GM19455 (cell line): Measurements from ENCODE around the gene OSBPL8.

Experiments used
- ATAC-seq: cut with Tn5 transposase; IDR thresholded peaks from one replicate; pipeline ENCODE4 v1.9.1; 2021; ENCODE audit not compliant: unreplicated experiment

OSBPL8 gene

DNA sequence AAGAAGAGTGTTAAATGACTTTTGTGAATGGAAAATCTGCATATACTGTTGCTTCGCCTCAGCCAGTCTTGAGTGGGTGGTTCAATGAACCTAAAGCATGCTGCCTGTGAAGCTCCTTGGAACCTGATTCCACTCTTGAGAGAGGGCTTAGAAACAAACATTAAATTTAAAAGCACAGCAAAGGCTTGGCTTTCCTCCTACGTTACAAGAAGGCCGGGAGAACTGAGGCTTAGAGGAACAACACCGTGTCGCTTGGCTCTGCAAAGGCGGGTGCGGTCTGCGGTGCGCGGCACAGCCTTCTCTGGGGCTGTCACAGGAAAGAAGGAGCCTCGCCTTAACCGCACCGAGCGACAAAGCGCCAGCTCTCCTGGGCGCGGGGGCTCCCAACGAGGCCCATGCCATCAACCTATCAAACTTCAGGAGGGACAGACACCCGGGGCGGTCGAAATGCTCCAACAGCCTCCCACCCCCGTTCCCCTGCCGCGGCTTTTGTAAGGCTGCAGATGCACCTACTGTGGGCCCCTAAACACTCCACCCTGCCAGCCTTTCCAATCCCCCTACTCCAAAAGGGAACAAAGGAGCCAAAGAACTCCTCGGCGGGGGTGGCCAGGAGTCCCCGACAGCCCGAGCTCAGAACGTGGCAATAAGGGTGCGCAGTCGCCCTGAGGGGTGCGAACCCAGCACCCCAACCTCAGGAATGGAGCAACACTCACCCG is 729 bp downstream of the OSBPL8 start:
- peak; percentile 55 for ATAC-seq

- no peak for ATAC-seq
Measured at GRCh38 chr12:76556368-76556767, 3.2 kb downstream of the OSBPL8 start.

DNA sequence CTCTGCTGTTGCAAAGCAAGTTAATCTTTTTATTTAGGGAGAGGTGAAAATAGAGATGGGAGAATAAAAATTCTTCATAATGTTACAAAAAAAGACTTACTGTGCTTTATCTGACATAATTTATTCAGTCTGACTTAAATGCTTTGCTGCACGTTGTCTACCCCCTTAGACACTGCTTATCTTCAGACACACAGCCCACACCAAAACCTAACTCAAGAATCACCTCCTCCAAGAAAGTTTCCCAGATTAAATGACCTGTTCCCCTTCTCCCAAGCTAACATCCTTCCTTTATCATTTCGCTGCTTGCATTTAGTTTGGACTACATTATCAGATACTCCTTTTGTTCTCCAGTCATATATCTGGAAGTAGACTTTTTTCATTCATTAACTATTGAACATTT is 3.8 kb downstream of the OSBPL8 start:
- ATAC-seq = no peak

- no peak for ATAC-seq
Measured at GRCh38 chr12:76555231-76555767, 4.3 kb downstream of the OSBPL8 start.

DNA sequence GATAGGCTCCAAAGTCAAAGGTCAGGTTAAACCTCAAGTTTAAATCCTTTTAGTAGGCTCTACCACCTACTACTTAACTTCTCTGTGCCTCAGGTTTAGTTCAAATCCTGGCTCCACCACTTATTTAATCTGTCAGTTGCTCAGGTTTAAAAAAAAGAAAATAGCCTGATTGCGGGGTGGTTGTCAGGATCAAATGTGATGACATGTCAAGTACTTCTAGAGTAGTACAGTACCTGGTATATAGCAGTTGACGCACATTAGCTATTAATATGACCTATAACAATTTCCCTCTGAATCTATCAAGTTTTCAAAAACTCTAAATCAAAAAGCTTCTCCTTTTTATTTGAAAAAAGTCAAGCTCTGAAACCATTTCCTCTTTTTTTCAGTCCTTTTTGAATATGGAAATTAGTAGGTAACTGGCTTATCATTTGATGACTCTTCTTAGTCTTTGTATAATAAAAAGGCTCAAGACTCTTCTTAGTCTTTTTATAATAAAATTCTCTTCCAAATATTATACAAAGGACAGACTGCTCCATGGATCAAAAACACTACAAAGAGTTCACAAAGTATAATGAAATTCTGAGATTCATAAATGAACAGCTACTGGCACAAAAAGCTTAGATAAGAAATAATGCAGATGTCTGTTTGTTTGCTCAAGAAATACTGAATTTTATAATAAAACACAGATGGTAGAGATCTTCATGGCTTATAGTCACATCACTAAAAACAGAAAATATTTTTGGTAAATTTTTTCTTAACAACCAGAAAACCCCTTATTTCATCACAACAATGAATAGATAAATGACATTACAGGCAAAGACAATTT is 5.0 kb downstream of the OSBPL8 start:
- ATAC-seq = no peak

GRCh38 chr12:76552343-76552938 is 7.1 kb downstream of the OSBPL8 start:
- no peak for ATAC-seq

DNA sequence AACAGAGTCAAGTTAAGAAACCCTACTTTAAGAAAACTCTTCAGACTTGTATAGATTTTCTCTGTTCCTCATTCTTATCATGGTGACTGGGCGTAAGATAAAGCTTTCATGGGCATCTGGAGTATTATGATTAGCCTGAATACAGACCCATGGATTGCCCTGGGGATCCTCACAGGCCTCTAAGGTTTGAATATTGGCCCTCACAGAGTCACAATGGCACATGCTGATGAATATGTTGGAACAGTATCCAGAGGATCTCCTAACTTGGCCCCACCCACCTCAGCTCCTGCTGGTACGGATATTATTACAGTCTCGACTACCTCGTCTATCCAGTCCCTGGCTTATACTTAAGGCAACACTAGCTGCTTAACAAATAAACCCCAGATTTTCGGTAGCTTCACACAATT is 8.1 kb downstream of the OSBPL8 start:
- ATAC-seq = no peak

DNA sequence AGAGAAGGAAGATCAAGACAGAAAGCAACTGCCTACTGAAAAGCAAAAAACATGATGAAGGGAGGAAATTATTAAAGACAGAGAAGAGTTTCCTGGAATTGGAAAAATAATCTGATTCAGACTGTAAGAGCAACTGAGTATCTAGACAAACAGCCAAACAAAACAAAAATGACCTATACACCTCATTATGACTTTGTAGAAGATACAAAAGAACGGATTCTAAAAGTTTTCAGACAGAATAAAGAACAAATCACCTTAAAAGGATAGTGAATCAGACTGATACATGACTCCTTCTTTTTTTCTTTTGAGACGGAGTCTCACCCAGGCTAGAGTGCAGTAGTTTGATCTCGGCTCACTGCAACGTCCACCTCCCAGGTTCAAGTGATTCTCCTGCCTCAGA is 10.4 kb downstream of the OSBPL8 start:
- no peak for ATAC-seq

- ATAC-seq = no peak
Measured at GRCh38 chr12:76548222-76548837, 11.2 kb downstream of the OSBPL8 start.

DNA sequence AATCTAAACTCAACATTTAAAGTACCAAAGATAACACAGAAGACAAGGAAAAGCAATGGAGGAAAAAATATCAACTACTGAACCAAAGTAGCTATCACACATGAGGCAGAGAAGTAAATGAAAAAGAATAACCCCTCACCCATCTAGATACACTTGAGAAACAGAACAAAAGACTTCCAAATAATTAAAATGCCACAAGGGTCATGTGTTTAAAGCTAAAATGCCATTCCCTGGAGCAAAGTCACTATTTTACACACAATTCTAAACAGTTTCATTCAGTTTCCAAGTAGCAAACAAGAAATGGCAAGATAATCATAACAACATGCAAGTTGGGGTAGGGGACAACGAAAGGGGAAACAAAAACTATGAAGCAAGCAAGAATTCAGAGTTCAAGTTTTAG is 12.0 kb downstream of the OSBPL8 start:
- no peak for ATAC-seq

GRCh38 chr12:76546889-76547288 is 12.7 kb downstream of the OSBPL8 start:
- ATAC-seq = no peak

- no peak for ATAC-seq
Measured at GRCh38 chr12:76545486-76545885, 14.1 kb downstream of the OSBPL8 start.

DNA sequence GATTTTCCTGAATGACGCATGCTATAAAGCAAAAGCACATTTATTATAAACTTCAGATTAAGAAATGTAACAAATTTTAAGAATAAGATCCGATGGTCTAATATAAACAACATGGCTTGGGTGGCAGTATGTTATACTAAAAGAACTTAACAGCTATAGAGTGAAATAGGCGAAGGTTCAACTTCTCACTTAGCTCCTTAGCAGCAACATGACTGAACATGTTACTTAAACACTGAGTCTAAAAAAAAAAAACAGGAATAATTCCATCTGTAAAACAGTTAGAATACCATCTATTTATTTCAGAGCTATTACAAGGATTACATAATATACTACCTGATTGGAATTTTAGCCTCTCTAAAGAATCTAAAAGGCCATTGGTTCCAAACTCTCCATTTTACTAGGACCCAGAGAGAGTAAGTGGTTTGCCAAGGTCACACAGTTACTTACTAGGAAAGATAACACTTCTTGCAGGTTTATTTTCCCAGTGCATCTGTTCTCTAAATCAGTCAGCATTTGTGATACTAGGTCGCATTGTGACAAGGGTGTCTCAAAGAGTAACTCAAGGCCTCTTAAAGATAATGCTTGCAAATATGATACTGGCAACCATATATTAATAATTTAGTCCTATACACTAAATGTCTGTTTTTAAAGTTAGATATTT is 14.8 kb downstream of the OSBPL8 start:
- ATAC-seq = no peak

DNA sequence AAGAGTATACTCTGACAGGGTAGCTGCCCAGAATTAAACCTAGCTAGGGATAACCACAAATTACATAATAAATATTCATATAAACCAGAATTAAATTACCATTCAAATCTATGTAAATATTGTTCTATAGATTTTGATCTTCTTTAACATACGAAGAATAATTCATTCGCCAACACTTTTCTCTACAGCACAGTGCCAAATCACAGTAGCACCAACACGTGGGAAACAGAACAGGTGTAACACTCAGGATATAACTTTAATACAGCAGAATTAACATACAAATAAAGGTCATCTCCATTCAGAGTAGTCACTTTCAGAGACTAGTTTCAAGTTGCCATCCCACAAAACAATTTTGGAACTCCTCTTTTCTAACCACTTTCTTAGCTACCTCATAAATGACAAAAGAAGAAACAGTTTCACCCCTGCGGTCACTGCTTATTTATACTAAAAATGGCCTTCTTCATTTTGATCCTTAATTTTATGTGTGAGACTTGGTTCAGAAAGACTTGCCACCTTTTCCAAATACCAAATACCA is 15.7 kb downstream of the OSBPL8 start:
- no peak for ATAC-seq

- ATAC-seq = no peak
Measured at GRCh38 chr12:76542908-76543307, 16.7 kb downstream of the OSBPL8 start.

DNA sequence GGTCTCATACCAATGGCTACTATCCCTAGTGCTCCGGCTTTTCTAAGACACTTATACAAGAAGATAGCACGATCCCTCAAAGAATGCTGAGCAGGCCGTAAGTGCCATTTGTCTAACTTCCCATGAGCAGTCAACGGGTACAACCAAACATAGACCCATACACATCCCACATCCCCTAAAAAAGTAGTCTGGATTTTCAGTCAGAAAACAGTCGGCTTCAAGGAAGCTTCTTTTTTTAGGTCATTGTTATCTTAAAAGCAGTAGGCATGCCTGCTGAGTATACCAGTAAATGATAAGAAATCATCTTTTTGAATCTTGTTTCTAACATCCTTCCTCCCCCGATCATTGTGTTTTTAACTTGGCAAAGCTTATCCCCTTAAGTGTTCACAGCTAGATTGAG is 19.8 kb downstream of the OSBPL8 start:
- ATAC-seq = no peak

GRCh38 chr12:76537923-76538322 is 21.6 kb downstream of the OSBPL8 start:
- ATAC-seq = no peak

- ATAC-seq = no peak
Measured at GRCh38 chr12:76536546-76536945, 23.0 kb downstream of the OSBPL8 start.

DNA sequence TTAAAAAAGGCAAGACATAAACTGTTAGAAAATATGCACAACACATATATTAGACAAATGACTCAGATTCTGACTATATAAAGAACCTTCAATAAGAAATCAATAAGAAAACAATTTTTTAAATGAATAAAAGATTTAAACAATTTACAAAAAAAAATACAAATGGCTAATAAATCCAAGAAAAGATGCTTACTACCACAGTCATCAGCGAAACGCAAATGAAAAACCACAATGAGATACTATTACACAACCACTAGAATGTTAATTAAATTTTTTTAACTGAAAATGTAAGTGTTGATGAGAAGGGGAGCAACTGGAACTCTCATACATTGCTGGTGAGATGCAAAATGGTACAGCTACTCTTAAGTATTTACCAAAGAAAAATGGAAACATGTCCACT is 24.4 kb downstream of the OSBPL8 start:
- ATAC-seq = no peak

GRCh38 chr12:76533331-76533730 is 26.2 kb downstream of the OSBPL8 start:
- no peak for ATAC-seq

DNA sequence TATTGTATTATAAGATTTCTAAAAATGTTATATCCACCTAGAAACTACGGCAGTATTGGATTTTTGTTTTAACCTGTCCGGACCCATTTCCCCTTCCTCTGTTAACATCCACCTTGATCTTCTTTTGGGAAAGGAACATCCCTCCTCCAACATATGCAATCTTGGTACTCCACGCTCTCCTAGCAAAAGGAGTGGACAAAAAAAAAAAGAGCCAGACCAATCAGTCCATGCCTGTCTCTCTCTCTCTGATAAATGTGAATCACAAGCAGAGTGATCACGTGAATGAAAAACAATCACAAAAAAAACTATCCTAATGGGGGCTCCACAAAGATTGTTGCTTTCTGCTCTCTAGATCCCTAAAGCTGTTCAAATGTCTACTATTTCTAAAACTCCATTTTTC is 27.1 kb downstream of the OSBPL8 start:
- no peak for ATAC-seq
